AG08395 (cell line): ENCODE measurements around the gene LMNA.

Experiments used
- DNase-seq: peaks from one replicate; pipeline ENCODE4 v3.0.0; 2012; ENCODE audit warnings: mixed read lengths, low spot score

LMNA gene

GRCh38 chr1:156143765-156144489 lies 29.4 kb downstream of the LMNA start:
- DNase-seq = no peak

- DNase-seq = no peak
Measured at GRCh38 chr1:156144742-156145141, 30.2 kb downstream of the LMNA start.

- no peak for DNase-seq
Measured at GRCh38 chr1:156145650-156146019, 31.1 kb downstream of the LMNA start.

GRCh38 chr1:156146020-156146768 lies 31.7 kb downstream of the LMNA start:
- peak; percentile 89 for DNase-seq

GRCh38 chr1:156146769-156147405 lies 32.4 kb downstream of the LMNA start:
- DNase-seq = peak; percentile 49

GRCh38 chr1:156148216-156148615 lies 33.7 kb downstream of the LMNA start:
- no peak for DNase-seq

- DNase-seq = no peak
Measured at GRCh38 chr1:156149374-156150332, 35.1 kb downstream of the LMNA start.

GRCh38 chr1:156150333-156151011 lies 36.0 kb downstream of the LMNA start:
- no peak for DNase-seq

GRCh38 chr1:156151093-156151688 lies 36.7 kb downstream of the LMNA start:
- DNase-seq = no peak

- DNase-seq = no peak
Measured at GRCh38 chr1:156152628-156153027, 38.1 kb downstream of the LMNA start.

GRCh38 chr1:156153362-156153761 lies 38.9 kb downstream of the LMNA start, which contains the start of gene SEMA4A:
Gene SEMA4A, plus strand, starts transcription at chr1:156153585. Its CDS starts 994 bp downstream, at chr1:156154579.
- no peak for DNase-seq

GRCh38 chr1:156154317-156154749 lies 39.8 kb downstream of the LMNA start:
- no peak for DNase-seq

- DNase-seq = no peak
Measured at GRCh38 chr1:156155756-156156510, 41.4 kb downstream of the LMNA start.

- no peak for DNase-seq
Measured at GRCh38 chr1:156157506-156157905, 43.0 kb downstream of the LMNA start.

GRCh38 chr1:156157966-156158365 lies 43.5 kb downstream of the LMNA start:
- DNase-seq = no peak

- no peak for DNase-seq
Measured at GRCh38 chr1:156160000-156160742, 45.7 kb downstream of the LMNA start.

GRCh38 chr1:156160743-156161171 lies 46.2 kb downstream of the LMNA start:
- peak; percentile 85 for DNase-seq

GRCh38 chr1:156162430-156163037 lies 48.0 kb downstream of the LMNA start:
- DNase-seq = no peak

- DNase-seq = no peak
Measured at GRCh38 chr1:156163712-156164111, 49.2 kb downstream of the LMNA start.
